ENCODE data around the gene TFEB. TPM values are rescaled to one million over a fixed set of nuclear protein-coding genes. Genes with fewer than 3 reads are reported as not detected.

The TFEB gene
- total and polyA plus RNA-seq, 4 donors, result 1.1 to 6.2 (median 3.8) TPM

- TF ChIP-seq, protein P1, sequence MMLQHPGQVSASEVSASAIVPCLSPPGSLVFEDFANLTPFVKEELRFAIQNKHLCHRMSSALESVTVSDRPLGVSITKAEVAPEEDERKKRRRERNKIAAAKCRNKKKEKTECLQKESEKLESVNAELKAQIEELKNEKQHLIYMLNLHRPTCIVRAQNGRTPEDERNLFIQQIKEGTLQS (IDR thresholded peaks at IDR 0.05), result no peak
- TF ChIP-seq RXRA (IDR thresholded peaks at IDR 0.05), result no peak
- TF ChIP-seq FOXA1 (IDR thresholded peaks at IDR 0.05), result no peak
- no peak for TF ChIP-seq JUND (IDR thresholded peaks at IDR 0.05)
- TF ChIP-seq RAD21 (IDR thresholded peaks at IDR 0.05), result no peak
- TF ChIP-seq CTCF (IDR thresholded peaks at IDR 0.05; ENCODE audit: low read depth, low read length, missing input control), result no peak
- no peak for TF ChIP-seq REST (IDR thresholded peaks at IDR 0.05)
- no peak for TF ChIP-seq GABPA (IDR thresholded peaks at IDR 0.05 in 1 of 2, conservative IDR thresholded peaks at IDR 0.05 in 1 of 2)
- TF ChIP-seq HNF4G (IDR thresholded peaks at IDR 0.05), result no peak
- peaks cover 9 to 27% (median 15%) of the 10 kb centered on the region in 4 donors for H3K36me3 ChIP-seq (ENCODE audit: control insufficient read depth in 4 of 4, insufficient read depth in 3 of 4, low read depth in 1 of 4, low read length in 3 of 4)
- no peaks in the 10 kb centered on the region for H3K27me3 ChIP-seq (ENCODE audit: control insufficient read depth in 4 of 4, insufficient read depth in 4 of 4, low read length in 3 of 4)
- no peaks in the 10 kb centered on the region for H3K9me3 ChIP-seq (ENCODE audit: control insufficient read depth in 4 of 4, low read length in 3 of 4)
- no peak for DNase-seq (ENCODE audit: low spot score)
- no peaks in the 10 kb centered on the region for H3K4me1 ChIP-seq (ENCODE audit: control insufficient read depth in 4 of 4, insufficient read depth in 4 of 4, low read length in 3 of 4)
- 98% methylated on average over 8 of the region's 8 CpGs for WGBS
- H3K4me3 ChIP-seq (ENCODE audit: low read depth in 1 of 3, low read length in 3 of 3), result no peak overlapping the region
- H3K27ac ChIP-seq (ENCODE audit: low read depth in 1 of 2, low read length in 2 of 2), result no peak overlapping the region
- no peak overlapping the region for H3K9ac ChIP-seq (ENCODE audit: low read depth in 1 of 2, low read length in 2 of 2)
Observed at GRCh38 chr6:41769376-41769775, 34.0 kb upstream of the TFEB start.

GRCh38 chr6:41768545-41769308 lies 33.3 kb upstream of the TFEB start:
- DNase-seq (ENCODE audit: low spot score), result no peak
- H3K9ac ChIP-seq (ENCODE audit: low read depth in 1 of 2, low read length in 2 of 2), result no peak overlapping the region
- H3K27ac ChIP-seq (ENCODE audit: low read depth in 1 of 2, low read length in 2 of 2), result no peak overlapping the region
- H3K9me3 ChIP-seq (ENCODE audit: control insufficient read depth in 4 of 4, low read length in 3 of 4), result no peaks in the 10 kb centered on the region
- H3K36me3 ChIP-seq (ENCODE audit: control insufficient read depth in 4 of 4, insufficient read depth in 3 of 4, low read depth in 1 of 4, low read length in 3 of 4), result peaks cover 8 to 24% (median 13%) of the 10 kb centered on the region in 4 donors
- H3K4me1 ChIP-seq (ENCODE audit: control insufficient read depth in 4 of 4, insufficient read depth in 4 of 4, low read length in 3 of 4), result no peaks in the 10 kb centered on the region
- WGBS, result 80% methylated on average over 10 of the region's 10 CpGs
- no peaks in the 10 kb centered on the region for H3K27me3 ChIP-seq (ENCODE audit: control insufficient read depth in 4 of 4, insufficient read depth in 4 of 4, low read length in 3 of 4)
- no peak overlapping the region for H3K4me3 ChIP-seq (ENCODE audit: low read depth in 1 of 3, low read length in 3 of 3)
- TF ChIP-seq EGR1 (IDR thresholded peaks at IDR 0.05; ENCODE audit: low read depth in 2 of 2) (no peak), SP1 (IDR thresholded peaks at IDR 0.05) (no peak), NR2F2 (IDR thresholded peaks at IDR 0.05) (no peak), FOXA2 (IDR thresholded peaks at IDR 0.05) (no peak), GABPA (IDR thresholded peaks at IDR 0.05 in 1 of 2, conservative IDR thresholded peaks at IDR 0.05 in 1 of 2) (no peak), MAX (IDR thresholded peaks at IDR 0.05) (no peak), TAF1 (conservative IDR thresholded peaks at IDR 0.05) (no peak), YY1 (IDR thresholded peaks at IDR 0.05) (no peak), CTCF (IDR thresholded peaks at IDR 0.05; ENCODE audit: low read depth, low read length, missing input control) (no peak), RXRA (IDR thresholded peaks at IDR 0.05) (no peak), REST (IDR thresholded peaks at IDR 0.05) (no peak), JUND (IDR thresholded peaks at IDR 0.05) (no peak), HNF4G (IDR thresholded peaks at IDR 0.05) (no peak), FOXA1 (IDR thresholded peaks at IDR 0.05) (no peak)
- TF ChIP-seq, protein P1 (IDR thresholded peaks at IDR 0.05), result no peak

Data from liver (tissue), 9 donors.